T-helper 2 cell treated with Interferon-gamma antibody and Interleukin-4, amounts not matched to agents 5 μg/mL and 100 μg/mL, for 36 hours (primary cell): Measurements from ENCODE around the gene H2AZ1.
"Not testable (repeated sequence)": the region's sequence is repeated elsewhere in the genome, so short reads cannot be mapped to it uniquely, and the experiment has no call there.

Source experiments
- DNase-seq: peaks from one replicate; pipeline ENCODE4 v3.0.0; 2021; ENCODE audit warnings: low spot score
- H3K27ac Mint-ChIP-seq: one replicate; pipeline ENCODE4 v1.8.0; 2021; ENCODE audit warnings: mild to moderate bottlenecking, mixed read lengths
- H3K27me3 Mint-ChIP-seq: one replicate; pipeline ENCODE4 v1.8.0; 2021; ENCODE audit warnings: low read depth, mixed read lengths
- H3K36me3 Mint-ChIP-seq: one replicate; pipeline ENCODE4 v1.8.0; 2021; ENCODE audit warnings: low read depth, mixed read lengths
- H3K4me1 Mint-ChIP-seq: one replicate; pipeline ENCODE4 v1.8.0; 2021; ENCODE audit warnings: low read depth, mixed read lengths
- H3K4me3 Mint-ChIP-seq: one replicate; pipeline ENCODE4 v1.8.0; 2022; ENCODE audit warnings: mild to moderate bottlenecking, moderate library complexity, mixed read lengths
- H3K9me3 Mint-ChIP-seq: one replicate; pipeline ENCODE4 v1.8.0; 2021; ENCODE audit warnings: mixed read lengths

The H2AZ1 gene

GRCh38 chr4:99960648-99961047 is 10.6 kb upstream of the H2AZ1 start:
- Mint-ChIP-seq H3K27ac (no peak overlapping the region), H3K36me3 (peaks cover 8% of the 10 kb centered on the region), H3K4me3 (no peak overlapping the region), H3K27me3 (peaks cover 4% of the 10 kb centered on the region), H3K9me3 (peaks cover 11% of the 10 kb centered on the region), H3K4me1 (peaks cover 22% of the 10 kb centered on the region)
- DNase-seq = no peak

- not testable (repeated sequence) for H3K36me3 Mint-ChIP-seq, H3K27ac Mint-ChIP-seq, H3K27me3 Mint-ChIP-seq, H3K4me1 Mint-ChIP-seq, H3K4me3 Mint-ChIP-seq, DNase-seq
- H3K9me3 Mint-ChIP-seq = peaks cover 11% of the 10 kb centered on the region
Measured at GRCh38 chr4:99958207-99958606, 8.1 kb upstream of the H2AZ1 start.

DNA sequence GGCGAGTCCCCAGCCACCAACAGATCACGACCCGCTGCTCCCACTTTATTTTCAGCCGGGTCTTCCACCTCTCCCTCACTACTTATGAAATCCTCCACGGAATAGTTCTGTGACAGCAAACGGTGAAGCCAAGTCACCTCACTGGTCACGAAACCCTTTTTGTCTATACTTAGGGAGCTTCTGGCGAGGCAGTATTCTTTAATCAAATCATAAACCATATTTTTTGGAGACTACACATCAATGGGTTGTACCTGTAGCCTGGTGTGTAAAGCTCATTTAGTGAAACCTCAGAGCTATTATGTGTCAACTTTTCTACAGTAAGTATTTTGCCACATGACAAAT is 809 bp upstream of the H2AZ1 start:
- Mint-ChIP-seq H3K27me3 (no peaks in the 10 kb centered on the region), H3K9me3 (peaks cover 2% of the 10 kb centered on the region), H3K4me3 (no peak overlapping the region), H3K36me3 (peaks cover 16% of the 10 kb centered on the region), H3K27ac (no peak overlapping the region), H3K4me1 (peaks cover 16% of the 10 kb centered on the region)
- DNase-seq = no peak

DNA sequence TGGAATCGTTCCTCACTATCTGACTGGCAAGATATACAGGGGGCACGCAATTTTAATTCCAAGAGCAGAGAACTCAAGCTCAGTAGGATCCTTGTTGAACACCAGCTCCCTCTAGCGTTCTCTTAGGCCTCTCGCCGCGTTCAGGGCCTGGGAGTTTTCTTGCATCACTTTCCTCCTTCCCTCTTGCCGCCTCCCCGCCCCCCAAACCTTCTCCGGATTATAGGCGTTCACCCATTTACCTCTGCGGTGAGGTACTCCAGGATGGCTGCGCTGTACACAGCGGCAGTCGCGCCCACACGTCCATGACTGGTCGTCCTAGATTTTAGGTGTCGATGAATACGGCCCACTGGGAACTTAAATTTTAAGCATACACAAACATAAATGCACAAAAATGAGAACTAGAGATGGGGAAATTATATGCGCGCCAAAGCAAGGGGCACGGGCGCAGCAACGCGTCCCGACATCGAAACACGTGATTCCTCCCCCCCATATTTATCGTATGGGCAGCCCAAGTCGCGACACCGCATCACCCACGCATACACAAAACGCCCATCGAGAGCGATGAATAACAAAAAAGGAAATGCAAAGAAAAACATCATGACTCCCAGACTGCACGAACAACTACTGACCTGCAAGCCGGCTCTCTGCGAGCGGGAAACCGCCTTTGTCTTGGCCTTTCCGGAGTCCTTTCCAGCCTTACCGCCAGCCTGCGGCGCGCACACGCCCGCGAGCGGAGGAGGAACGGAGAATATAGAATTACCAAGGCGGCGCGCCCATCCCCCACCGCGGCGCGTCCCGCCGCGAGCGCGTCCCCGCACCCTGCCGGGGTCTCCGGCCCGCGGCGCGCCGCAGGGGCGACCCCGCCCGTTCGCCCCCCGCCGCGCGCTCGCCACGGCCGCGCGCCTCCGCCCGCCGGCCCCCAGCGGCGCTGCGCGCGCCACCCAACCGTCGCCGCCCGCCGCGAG is 759 bp downstream of the H2AZ1 start:
- H3K27ac Mint-ChIP-seq = no peak overlapping the region
- no peaks in the 10 kb centered on the region for H3K27me3 Mint-ChIP-seq
- peak; percentile 87 for DNase-seq
- no peak overlapping the region for H3K4me3 Mint-ChIP-seq
- H3K4me1 Mint-ChIP-seq = peaks cover 21% of the 10 kb centered on the region
- H3K9me3 Mint-ChIP-seq = no peaks in the 10 kb centered on the region
- H3K36me3 Mint-ChIP-seq = peaks cover 24% of the 10 kb centered on the region

DNA sequence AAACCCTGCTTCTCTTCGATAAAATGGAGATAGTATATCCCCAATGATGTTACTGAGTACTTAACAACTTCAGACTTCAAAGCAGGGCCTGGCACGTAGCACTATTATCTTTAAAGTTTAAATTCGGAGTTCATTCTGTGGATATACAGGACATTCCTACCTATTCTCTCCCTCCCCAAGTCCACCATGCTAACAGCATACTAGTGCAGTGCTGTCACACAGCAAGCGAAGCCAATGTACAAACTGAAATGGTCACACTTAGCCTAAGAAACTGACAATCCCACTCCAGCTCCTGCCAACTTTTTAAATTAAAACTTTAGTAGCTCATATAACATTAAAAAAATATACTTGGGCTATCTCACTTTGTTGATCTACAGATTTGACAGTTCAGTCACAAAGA is 2.5 kb downstream of the H2AZ1 start:
- Mint-ChIP-seq H3K9me3 (peaks cover 8% of the 10 kb centered on the region), H3K4me3 (no peak overlapping the region), H3K27ac (peak overlapping the region; percentile 99), H3K4me1 (peaks cover 35% of the 10 kb centered on the region), H3K36me3 (peaks cover 39% of the 10 kb centered on the region), H3K27me3 (no peaks in the 10 kb centered on the region)
- no peak for DNase-seq

DNA sequence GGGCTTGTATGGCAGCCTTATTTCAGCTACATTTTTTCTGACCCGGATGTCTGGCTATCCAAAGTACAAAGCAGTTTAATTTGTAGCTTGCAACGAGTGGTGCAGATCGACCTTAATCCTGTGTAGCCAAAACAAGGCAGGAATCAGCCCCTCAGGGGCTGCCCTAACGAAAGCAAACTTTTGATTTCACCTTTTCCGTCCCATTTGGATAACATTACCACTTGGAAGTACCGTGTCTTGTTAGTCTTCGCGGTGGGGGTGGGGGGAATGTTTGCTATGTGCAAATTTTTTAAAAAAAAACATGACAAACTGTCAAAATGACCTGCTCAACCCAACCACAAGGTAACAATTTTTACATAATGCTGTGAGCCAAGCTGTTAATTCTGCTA is 2.9 kb downstream of the H2AZ1 start:
- no peak overlapping the region for H3K4me3 Mint-ChIP-seq
- no peak for DNase-seq
- peaks cover 39% of the 10 kb centered on the region for H3K36me3 Mint-ChIP-seq
- H3K27ac Mint-ChIP-seq = peak overlapping the region; percentile 99
- H3K27me3 Mint-ChIP-seq = no peaks in the 10 kb centered on the region
- peaks cover 8% of the 10 kb centered on the region for H3K9me3 Mint-ChIP-seq
- peaks cover 36% of the 10 kb centered on the region for H3K4me1 Mint-ChIP-seq

GRCh38 chr4:99946356-99947189 is 3.5 kb downstream of the H2AZ1 start, which contains the start of gene DNAJB14:
Gene DNAJB14, minus strand, starts transcription at chr4:99946618. Its CDS starts 47 bp downstream, at chr4:99946571.
- DNase-seq = peak; percentile 84
- H3K36me3 Mint-ChIP-seq = peaks cover 39% of the 10 kb centered on the region
- H3K4me1 Mint-ChIP-seq = peaks cover 33% of the 10 kb centered on the region
- peaks cover 8% of the 10 kb centered on the region for H3K9me3 Mint-ChIP-seq
- no peaks in the 10 kb centered on the region for H3K27me3 Mint-ChIP-seq
- H3K27ac Mint-ChIP-seq = peak within 1 kb of the TSS; percentile 99
- peak within 1 kb of the TSS; percentile 99 for H3K4me3 Mint-ChIP-seq

DNA sequence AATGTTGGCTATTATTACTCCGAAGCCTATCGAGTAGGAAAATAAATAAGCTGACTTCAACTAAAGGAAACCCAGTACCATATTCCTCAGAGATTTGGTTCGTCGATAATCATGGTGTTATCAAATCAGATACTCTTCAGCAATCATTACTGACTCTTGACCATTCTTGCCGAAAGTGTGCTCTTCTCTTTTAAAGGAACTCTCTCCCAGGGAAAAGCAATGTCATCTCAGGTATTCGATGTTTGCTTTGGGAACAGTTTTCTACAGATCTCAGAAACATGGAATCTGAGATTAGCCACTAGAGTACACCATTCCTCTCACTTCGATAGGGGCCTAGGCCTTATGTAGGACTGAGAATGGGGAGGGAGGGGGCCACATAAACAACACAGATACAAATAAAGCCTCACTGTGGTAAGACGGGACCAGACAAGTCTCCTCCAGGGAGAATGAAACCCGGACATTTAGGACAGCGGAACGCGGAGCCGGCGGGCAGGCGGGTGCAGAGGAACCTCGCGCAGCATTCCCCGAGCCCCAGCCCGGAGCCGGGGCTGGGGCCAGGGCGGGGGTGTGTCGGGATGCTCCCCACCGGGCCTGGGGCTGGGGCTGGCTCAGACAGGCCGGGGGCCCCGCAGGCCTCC is 4.2 kb downstream of the H2AZ1 start:
- H3K9me3 Mint-ChIP-seq = peaks cover 8% of the 10 kb centered on the region
- H3K27me3 Mint-ChIP-seq = no peaks in the 10 kb centered on the region
- peaks cover 46% of the 10 kb centered on the region for H3K36me3 Mint-ChIP-seq
- H3K27ac Mint-ChIP-seq = peak overlapping the region; percentile 96
- no peak for DNase-seq
- peaks cover 36% of the 10 kb centered on the region for H3K4me1 Mint-ChIP-seq
- H3K4me3 Mint-ChIP-seq = peak overlapping the region; percentile 99

GRCh38 chr4:99943904-99944437 is 6.1 kb downstream of the H2AZ1 start:
- DNase-seq = no peak
- Mint-ChIP-seq H3K36me3 (peaks cover 51% of the 10 kb centered on the region), H3K27me3 (no peaks in the 10 kb centered on the region)

DNA sequence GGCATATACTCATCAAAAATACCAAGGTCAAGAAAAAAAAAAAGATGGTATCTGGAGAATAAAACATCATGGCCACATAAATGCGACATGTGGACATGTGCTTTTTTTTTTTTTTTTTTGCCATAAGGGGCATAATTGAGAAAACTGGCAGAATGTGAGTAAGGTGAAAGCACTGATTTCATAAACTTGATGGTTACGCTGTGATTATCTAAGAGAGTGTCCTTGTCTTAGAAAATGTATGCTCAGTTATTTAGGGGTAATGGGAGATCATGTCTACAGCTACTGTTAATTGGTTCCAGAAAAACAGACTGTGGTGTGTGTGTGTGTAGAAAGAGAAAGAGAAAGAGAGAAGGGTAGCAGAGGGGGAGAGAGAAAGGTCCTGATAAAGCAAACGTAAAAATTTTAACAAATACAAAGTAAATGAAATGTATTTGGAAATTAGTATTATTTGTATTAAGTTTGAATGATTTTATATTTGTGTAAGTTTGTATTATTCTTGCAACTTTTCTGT is 11.8 kb downstream of the H2AZ1 start:
- peaks cover 17% of the 10 kb centered on the region for H3K4me1 Mint-ChIP-seq
- H3K27me3 Mint-ChIP-seq = no peaks in the 10 kb centered on the region
- H3K27ac Mint-ChIP-seq = peak overlapping the region; percentile 51
- no peak overlapping the region for H3K4me3 Mint-ChIP-seq
- H3K9me3 Mint-ChIP-seq = peaks cover 27% of the 10 kb centered on the region
- H3K36me3 Mint-ChIP-seq = peaks cover 61% of the 10 kb centered on the region
- no peak for DNase-seq

More at GRCh38 chr4:99943904-99944437, 6.1 kb downstream of the H2AZ1 start:
- Mint-ChIP-seq H3K4me3 (peak overlapping the region; percentile 99), H3K4me1 (peaks cover 36% of the 10 kb centered on the region), H3K27ac (no peak overlapping the region), H3K9me3 (peaks cover 8% of the 10 kb centered on the region)

GRCh38 chr4:99934891-99935290 is 15.2 kb downstream of the H2AZ1 start:
- Mint-ChIP-seq H3K27me3 (no peaks in the 10 kb centered on the region), H3K9me3 (peaks cover 27% of the 10 kb centered on the region), H3K4me1 (peaks cover 20% of the 10 kb centered on the region), H3K36me3 (peaks cover 62% of the 10 kb centered on the region), H3K27ac (no peak overlapping the region), H3K4me3 (no peak overlapping the region)
- no peak for DNase-seq

DNA sequence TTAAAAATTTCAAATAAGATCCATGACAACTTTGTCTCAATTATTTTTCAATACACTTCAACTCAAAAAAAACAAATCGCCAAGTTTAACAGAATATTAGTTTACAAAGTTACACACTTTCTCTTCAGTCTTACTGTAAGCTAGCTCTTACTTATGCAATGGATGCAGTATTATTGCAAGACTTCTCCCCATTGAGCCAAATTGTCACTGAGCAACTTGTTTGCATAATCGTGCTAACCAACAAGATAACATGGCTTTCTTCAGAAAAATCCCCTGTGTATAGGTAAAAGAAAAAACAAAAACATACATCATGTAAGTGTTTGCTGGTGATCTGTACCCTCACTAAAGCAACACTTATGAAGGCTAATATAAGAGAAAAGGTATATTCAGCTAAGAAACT is 22.5 kb downstream of the H2AZ1 start:
- H3K27me3 Mint-ChIP-seq = no peaks in the 10 kb centered on the region
- no peak overlapping the region for H3K27ac Mint-ChIP-seq
- no peak overlapping the region for H3K4me3 Mint-ChIP-seq
- peaks cover 31% of the 10 kb centered on the region for H3K36me3 Mint-ChIP-seq
- peaks cover 26% of the 10 kb centered on the region for H3K4me1 Mint-ChIP-seq
- DNase-seq = no peak
- no peaks in the 10 kb centered on the region for H3K9me3 Mint-ChIP-seq

GRCh38 chr4:99921174-99921573 is 28.9 kb downstream of the H2AZ1 start:
- peak overlapping the region; percentile 12 for H3K27ac Mint-ChIP-seq
- peaks cover 18% of the 10 kb centered on the region for H3K4me1 Mint-ChIP-seq
- H3K4me3 Mint-ChIP-seq = no peak overlapping the region

More at GRCh38 chr4:99921174-99921573, 28.9 kb downstream of the H2AZ1 start:
- Mint-ChIP-seq H3K36me3 (peaks cover 52% of the 10 kb centered on the region), H3K9me3 (peaks cover 11% of the 10 kb centered on the region), H3K27me3 (no peaks in the 10 kb centered on the region)
- DNase-seq = no peak
